Osteoblast (primary cell): Measurements from ENCODE around the gene RIPOR1. TPM values are rescaled to one million over a fixed set of nuclear protein-coding genes. Genes with fewer than 3 reads are reported as not detected.

Experiments used
- DNase-seq: peaks from one replicate; pipeline ENCODE4 v3.0.0; 2011; ENCODE audit warnings: low spot score, mixed read lengths; ENCODE audit not compliant: insufficient read length; ENCODE audit errors: missing footprints
- H2AFZ ChIP-seq: 2 replicates; pipeline ENCODE4 v1.6.0; 2011; ENCODE audit warnings: mild to moderate bottlenecking, low read length
- H3K27ac ChIP-seq: 2 replicates; pipeline ENCODE4 v1.5.1; 2011; ENCODE audit warnings: mild to moderate bottlenecking, low read depth, low read length, moderate library complexity
- H3K27me3 ChIP-seq: 2 replicates; pipeline ENCODE4 v1.6.0; 2012; ENCODE audit warnings: mild to moderate bottlenecking, control low read depth, inconsistent platforms, low read length, moderate library complexity; ENCODE audit not compliant: insufficient read depth
- H3K36me3 ChIP-seq: 2 replicates; pipeline ENCODE4 v1.5.1; 2011; ENCODE audit warnings: mild to moderate bottlenecking, low read length, control low read depth, moderate library complexity; ENCODE audit not compliant: insufficient read depth
- H3K4me1 ChIP-seq: 2 replicates; pipeline ENCODE4 v1.5.1; 2011; ENCODE audit warnings: mild to moderate bottlenecking, low read length, control low read depth, moderate library complexity; ENCODE audit not compliant: insufficient read depth
- H3K4me2 ChIP-seq: 2 replicates; pipeline ENCODE4 v1.6.0; 2011; ENCODE audit warnings: mild to moderate bottlenecking, low read length; ENCODE audit not compliant: insufficient read depth
- H3K4me3 ChIP-seq: fragments of 200-600 bp; sonication (generic); 3 replicates; pipeline ENCODE4 v1.5.1; 2012; ENCODE audit warnings: mild to moderate bottlenecking, low read length, inconsistent platforms; ENCODE audit not compliant: insufficient read depth
- H3K79me2 ChIP-seq: 2 replicates; pipeline ENCODE4 v1.6.0; 2012; ENCODE audit warnings: mild to moderate bottlenecking, low read length, control low read depth, inconsistent platforms; ENCODE audit not compliant: insufficient read depth
- H3K9me3 ChIP-seq: 2 replicates; pipeline ENCODE4 v1.5.1; 2011; ENCODE audit warnings: low read depth, low read length, control low read depth
- H4K20me1 ChIP-seq: 2 replicates; pipeline ENCODE4 v1.6.0; 2012; ENCODE audit warnings: mild to moderate bottlenecking, low read length, control low read depth; ENCODE audit not compliant: insufficient read depth
- CTCF ChIP-seq: IDR thresholded peaks from 2 replicates; pipeline ENCODE4 v1.5.1; 2011; ENCODE audit warnings: mild to moderate bottlenecking, low read depth, low read length, moderate library complexity; ENCODE audit errors: extremely low read depth
- total RNA-seq: library from RNA; depleted of rRNA; stranded (reverse); fragments of >200 nt; gene quantifications from 2 replicates; pipeline ENCODE4 v1.2.3, GENCODE V29; 2012

Gene RIPOR1
- total RNA-seq, 1 donor: 36.6 TPM

DNA sequence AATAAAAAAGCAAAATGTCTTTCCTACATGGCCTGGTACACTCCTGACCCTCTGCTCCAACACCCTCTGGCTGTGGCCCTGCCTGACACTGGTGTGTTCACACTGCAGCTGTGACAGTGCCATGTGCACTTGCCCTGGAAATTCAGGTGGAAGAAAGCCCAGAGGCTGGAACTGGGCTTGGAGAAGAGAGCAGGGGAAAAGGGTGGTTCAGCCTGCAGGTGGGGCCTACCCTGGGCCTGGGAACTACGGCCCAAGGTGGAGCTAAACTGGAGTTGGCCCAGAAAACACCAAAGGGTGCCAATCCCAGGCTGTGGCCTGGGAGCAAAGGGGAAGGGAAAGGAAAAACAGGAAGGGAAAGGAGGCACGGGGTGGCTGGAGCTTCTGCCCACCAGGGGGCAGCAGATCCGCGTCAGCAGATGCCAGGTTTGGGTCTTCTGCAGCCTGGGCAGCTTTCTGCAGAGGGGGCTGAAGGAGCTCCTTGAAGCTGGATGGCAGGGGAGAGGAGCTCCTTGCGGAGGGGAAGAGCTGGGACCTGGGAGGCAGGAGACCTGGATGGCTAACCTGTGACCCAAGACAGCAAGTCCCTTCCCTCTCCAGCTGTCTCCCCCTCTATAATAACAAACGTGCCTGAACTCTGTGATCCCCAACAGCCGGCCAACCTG, 18.3 kb downstream of the RIPOR1 start:
- Histone ChIP-seq H3K79me2 (no peaks in the 10 kb centered on the region), H3K27ac (no peak overlapping the region), H4K20me1 (peaks cover 38% of the 10 kb centered on the region), H3K27me3 (no peaks in the 10 kb centered on the region), H3K36me3 (peaks cover 62% of the 10 kb centered on the region), H3K4me3 (no peak overlapping the region), H3K4me2 (no peak overlapping the region), H2AFZ (no peak overlapping the region), H3K4me1 (no peaks in the 10 kb centered on the region), H3K9me3 (no peaks in the 10 kb centered on the region)
- peak; percentile 97 for DNase-seq
- peak; percentile 88 for TF ChIP-seq CTCF

DNA sequence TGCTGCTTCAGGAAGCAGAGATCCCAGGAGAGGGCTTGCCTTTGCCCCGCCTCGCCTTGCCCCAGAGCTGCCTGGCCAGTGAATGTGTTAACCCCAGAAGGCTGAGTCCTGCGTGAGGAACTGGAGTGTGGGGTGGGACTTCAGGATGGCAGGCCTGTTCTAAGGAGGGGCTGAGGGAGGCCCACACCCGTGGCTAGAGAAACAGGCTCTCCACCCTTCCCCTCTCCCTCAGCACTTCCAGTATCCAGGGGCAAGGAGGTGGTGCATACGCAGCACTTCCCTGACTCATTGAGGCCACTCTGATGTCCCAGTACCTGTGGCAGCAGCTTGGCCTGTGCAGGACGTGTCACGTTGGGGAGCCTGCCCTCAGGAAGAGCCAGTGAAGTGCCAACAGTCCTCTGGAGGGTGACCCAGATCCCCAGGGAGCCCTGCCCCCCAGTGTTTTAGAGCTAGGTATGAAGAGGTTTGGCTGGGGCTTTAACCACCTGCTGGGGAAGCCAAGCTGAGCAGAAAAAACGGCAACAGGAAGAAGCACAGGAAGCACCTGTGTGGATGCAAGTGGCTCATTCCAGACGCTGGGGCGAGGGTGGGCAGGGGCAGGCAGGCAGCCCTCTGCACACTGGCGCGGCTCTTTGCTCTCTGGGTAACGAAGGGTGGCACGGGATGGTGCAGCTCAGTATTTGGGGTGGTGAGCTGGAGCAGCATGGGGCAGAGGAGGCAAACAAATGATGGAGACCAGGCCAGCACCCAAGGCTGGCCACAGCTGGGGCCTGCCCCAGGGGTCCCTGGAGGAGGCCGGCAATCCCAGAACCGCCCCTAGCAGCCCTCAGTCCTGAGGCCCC, 19.0 kb downstream of the RIPOR1 start:
- H4K20me1 ChIP-seq: peaks cover 34% of the 10 kb centered on the region
- H3K27me3 ChIP-seq: no peaks in the 10 kb centered on the region
- no peak overlapping the region for H2AFZ ChIP-seq
- no peak overlapping the region for H3K4me3 ChIP-seq
- H3K27ac ChIP-seq: no peak overlapping the region
- no peaks in the 10 kb centered on the region for H3K9me3 ChIP-seq
- H3K4me1 ChIP-seq: no peaks in the 10 kb centered on the region
- H3K4me2 ChIP-seq: no peak overlapping the region
- peak; percentile 65 for DNase-seq
- H3K79me2 ChIP-seq: no peaks in the 10 kb centered on the region
- H3K36me3 ChIP-seq: peaks cover 55% of the 10 kb centered on the region
- no peak for TF ChIP-seq CTCF

GRCh38 chr16:67548265-67549126, 19.9 kb downstream of the RIPOR1 start:
- Histone ChIP-seq H3K4me2 (no peak overlapping the region), H3K79me2 (no peaks in the 10 kb centered on the region), H3K9me3 (no peaks in the 10 kb centered on the region), H3K27me3 (no peaks in the 10 kb centered on the region), H3K36me3 (peaks cover 48% of the 10 kb centered on the region), H3K4me1 (no peaks in the 10 kb centered on the region), H4K20me1 (peaks cover 27% of the 10 kb centered on the region), H3K27ac (peak overlapping the region; percentile 12), H2AFZ (no peak overlapping the region), H3K4me3 (no peak overlapping the region)
- TF ChIP-seq CTCF: no peak
- peak; percentile 58 for DNase-seq
